ENCODE data around the gene ABLIM3. TPM values are rescaled to one million over a fixed set of nuclear protein-coding genes. Genes with fewer than 3 reads are reported as not detected.

ABLIM3 gene
- total and polyA plus RNA-seq, 7 donors = 18.7 to 54.5 (median 35.0) TPM

GRCh38 chr5:149217096-149217802, 76.0 kb downstream of the ABLIM3 start:
- intact Hi-C loops (cut with DNase I) = no loop called here
- no peak for TF ChIP-seq CTCF (IDR thresholded peaks at IDR 0.05)
- no peaks in the 10 kb centered on the region for H3K9me3 ChIP-seq
- peaks cover 8% of the 10 kb centered on the region for H3K4me1 ChIP-seq
- 46 to 70% (median 52%) methylated on average over 6 of the region's 6 CpGs for WGBS, 3 donors
- H3K27me3 ChIP-seq (ENCODE audit: insufficient read depth in 3 of 3, low read length in 2 of 3) = no peaks in the 10 kb centered on the region
- DNase-seq = no peak
- peak in 2 of 4 donors; percentile 19 to 43 for ATAC-seq
- H3K27ac ChIP-seq = no peak overlapping the region
- no peak overlapping the region for H3K4me3 ChIP-seq
- peaks cover 0 to 57% of the 10 kb centered on the region in 2 donors for H3K36me3 ChIP-seq (ENCODE audit: insufficient read depth in 1 of 2, low read depth in 1 of 2)

GRCh38 chr5:149217803-149218155, 76.5 kb downstream of the ABLIM3 start:
- no peak for ATAC-seq
- intact Hi-C loops (cut with DNase I) = no loop called here
- no peak overlapping the region for H3K27ac ChIP-seq

GRCh38 chr5:149219584-149219983, 78.3 kb downstream of the ABLIM3 start:
- intact Hi-C loops (cut with DNase I) = no loop called here
- no peaks in the 10 kb centered on the region for H3K27me3 ChIP-seq (ENCODE audit: insufficient read depth in 3 of 3, low read length in 2 of 3)
- peaks cover 0 to 45% of the 10 kb centered on the region in 2 donors for H3K36me3 ChIP-seq (ENCODE audit: insufficient read depth in 1 of 2, low read depth in 1 of 2)
- H3K27ac ChIP-seq = no peak overlapping the region
- no peaks in the 10 kb centered on the region for H3K9me3 ChIP-seq
- 78 to 92% (median 91%) methylated on average over 1 of the region's 1 CpG for WGBS, 3 donors
- DNase-seq (no peak), ATAC-seq (no peak)
- TF ChIP-seq CTCF (IDR thresholded peaks at IDR 0.05) = no peak
- H3K4me3 ChIP-seq = no peak overlapping the region
- peaks cover 8% of the 10 kb centered on the region for H3K4me1 ChIP-seq

More at GRCh38 chr5:149217803-149218155, 76.5 kb downstream of the ABLIM3 start:
- Histone ChIP-seq H3K9me3 (no peaks in the 10 kb centered on the region), H3K4me1 (peaks cover 8% of the 10 kb centered on the region), H3K4me3 (no peak overlapping the region), H3K36me3 (ENCODE audit: insufficient read depth in 1 of 2, low read depth in 1 of 2) (peaks cover 0 to 55% of the 10 kb centered on the region in 2 donors), H3K27me3 (ENCODE audit: insufficient read depth in 3 of 3, low read length in 2 of 3) (no peaks in the 10 kb centered on the region)
- DNase-seq = no peak
- WGBS, 3 donors = 66 to 77% (median 67%) methylated on average over 3 of the region's 3 CpGs
- TF ChIP-seq CTCF (IDR thresholded peaks at IDR 0.05) = no peak

- intact Hi-C loops (cut with DNase I) = loop anchor here in 1 of 2 donors (5.0 to 10.0 kb wide), 2 partner anchors 43 to 236 kb away; no protein-coding TSS in a partner anchor
- Histone ChIP-seq H3K36me3 (ENCODE audit: insufficient read depth in 1 of 2, low read depth in 1 of 2) (peaks cover 0 to 44% of the 10 kb centered on the region in 2 donors), H3K27me3 (ENCODE audit: insufficient read depth in 3 of 3, low read length in 2 of 3) (no peaks in the 10 kb centered on the region), H3K27ac (no peak overlapping the region), H3K4me3 (no peak overlapping the region), H3K9me3 (no peaks in the 10 kb centered on the region), H3K4me1 (peaks cover 5% of the 10 kb centered on the region)
- no peak for TF ChIP-seq CTCF (IDR thresholded peaks at IDR 0.05)
- ATAC-seq (no peak), DNase-seq (no peak)
- 73 to 78% (median 76%) methylated on average over 2 of the region's 2 CpGs for WGBS, 3 donors
These were observed 79.5 kb downstream of the ABLIM3 start for GRCh38 chr5:149220750-149221149.
